Neural progenitor cell (in vitro differentiated cells): Measurements from ENCODE around the gene RNF115.

ENCODE experiments used
- EZH2 ChIP-seq: fragments of 200-600 bp; sonication (generic); IDR thresholded peaks from 2 replicates; pipeline ENCODE4 v1.6.1; 2017; ENCODE audit warnings: antibody characterized with exemption, mild to moderate bottlenecking, moderate library complexity
- EZH2phosphoT487 ChIP-seq: fragments of 200-600 bp; sonication (generic); IDR thresholded peaks from 2 replicates; pipeline ENCODE4 v1.6.1; 2017; ENCODE audit warnings: antibody characterized with exemption
- TF ChIP-seq, protein P1 (sequence below): fragments of 200-600 bp; sonication (generic); IDR thresholded peaks from 2 replicates; pipeline ENCODE4 v1.5.1; 2017; ENCODE audit warnings: antibody characterized with exemption, mild to moderate bottlenecking

GRCh38 chr1:145708063-145708462 lies 115.8 kb downstream of the RNF115 start:
- TF ChIP-seq, protein P1, sequence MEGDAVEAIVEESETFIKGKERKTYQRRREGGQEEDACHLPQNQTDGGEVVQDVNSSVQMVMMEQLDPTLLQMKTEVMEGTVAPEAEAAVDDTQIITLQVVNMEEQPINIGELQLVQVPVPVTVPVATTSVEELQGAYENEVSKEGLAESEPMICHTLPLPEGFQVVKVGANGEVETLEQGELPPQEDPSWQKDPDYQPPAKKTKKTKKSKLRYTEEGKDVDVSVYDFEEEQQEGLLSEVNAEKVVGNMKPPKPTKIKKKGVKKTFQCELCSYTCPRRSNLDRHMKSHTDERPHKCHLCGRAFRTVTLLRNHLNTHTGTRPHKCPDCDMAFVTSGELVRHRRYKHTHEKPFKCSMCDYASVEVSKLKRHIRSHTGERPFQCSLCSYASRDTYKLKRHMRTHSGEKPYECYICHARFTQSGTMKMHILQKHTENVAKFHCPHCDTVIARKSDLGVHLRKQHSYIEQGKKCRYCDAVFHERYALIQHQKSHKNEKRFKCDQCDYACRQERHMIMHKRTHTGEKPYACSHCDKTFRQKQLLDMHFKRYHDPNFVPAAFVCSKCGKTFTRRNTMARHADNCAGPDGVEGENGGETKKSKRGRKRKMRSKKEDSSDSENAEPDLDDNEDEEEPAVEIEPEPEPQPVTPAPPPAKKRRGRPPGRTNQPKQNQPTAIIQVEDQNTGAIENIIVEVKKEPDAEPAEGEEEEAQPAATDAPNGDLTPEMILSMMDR, result no peak
- TF ChIP-seq EZH2 (no peak), EZH2phosphoT487 (no peak)
